HUES48 (cell line): Measurements from ENCODE around the gene PKP3.
A peak's percentile ranks its signal among the peaks of the same experiment; 100 is the strongest.
"Not testable (repeated sequence)": the region's sequence is repeated elsewhere in the genome, so short reads cannot be mapped to it uniquely, and the experiment has no call there.

Experiments
- H3K27ac ChIP-seq: one replicate; pipeline ENCODE4 v1.7.0; 2013; ENCODE audit warnings: low read depth, low read length, inconsistent platforms
- H3K27me3 ChIP-seq: 2 replicates; pipeline ENCODE4 v1.6.1; 2013; ENCODE audit warnings: mild to moderate bottlenecking, low read length; ENCODE audit not compliant: control insufficient read depth, insufficient read depth
- H3K36me3 ChIP-seq: 2 replicates; pipeline ENCODE4 v1.6.1; 2013; ENCODE audit warnings: low read length; ENCODE audit not compliant: control insufficient read depth, insufficient read depth
- H3K4me1 ChIP-seq: 2 replicates; pipeline ENCODE4 v1.6.1; 2013; ENCODE audit warnings: mild to moderate bottlenecking, low read length; ENCODE audit not compliant: control insufficient read depth, insufficient read depth
- H3K4me3 ChIP-seq: 2 replicates; pipeline ENCODE4 v1.5.1; 2013; ENCODE audit warnings: mild to moderate bottlenecking, low read depth, low read length
- H3K9ac ChIP-seq: 2 replicates; pipeline ENCODE4 v1.6.1; 2013; ENCODE audit warnings: mild to moderate bottlenecking, low read depth, low read length, moderate library complexity
- H3K9me3 ChIP-seq: 2 replicates; pipeline ENCODE4 v1.6.1; 2013; ENCODE audit warnings: low read length; ENCODE audit not compliant: control insufficient read depth, insufficient read depth

The PKP3 gene

GRCh38 chr11:417652-418342 is 23.8 kb downstream of the PKP3 start:
- H3K4me3 ChIP-seq: peak overlapping the region; percentile 76; the same call in 1 of the 2 replicates
- no peak overlapping the region for H3K9ac ChIP-seq
- H3K4me1 ChIP-seq: peaks cover 11% of the 10 kb centered on the region
- peaks cover 11% of the 10 kb centered on the region; the same call in 1 of the 2 replicates for H3K27me3 ChIP-seq
- no peaks in the 10 kb centered on the region for H3K36me3 ChIP-seq
- H3K27ac ChIP-seq: no peak overlapping the region
- H3K9me3 ChIP-seq: no peaks in the 10 kb centered on the region

GRCh38 chr11:418343-419247 is 24.6 kb downstream of the PKP3 start:
- no peak overlapping the region for H3K4me3 ChIP-seq
- peaks cover 11% of the 10 kb centered on the region; the same call in 1 of the 2 replicates for H3K27me3 ChIP-seq
- H3K36me3 ChIP-seq: no peaks in the 10 kb centered on the region
- peaks cover 11% of the 10 kb centered on the region for H3K4me1 ChIP-seq
- no peaks in the 10 kb centered on the region for H3K9me3 ChIP-seq
- no peak overlapping the region for H3K9ac ChIP-seq
- no peak overlapping the region for H3K27ac ChIP-seq

- no peaks in the 10 kb centered on the region for H3K36me3 ChIP-seq
- no peak overlapping the region for H3K27ac ChIP-seq
- peaks cover 11% of the 10 kb centered on the region; the same call in 1 of the 2 replicates for H3K27me3 ChIP-seq
- no peaks in the 10 kb centered on the region for H3K9me3 ChIP-seq
- peaks cover 11% of the 10 kb centered on the region for H3K4me1 ChIP-seq
- H3K9ac ChIP-seq: no peak overlapping the region
- H3K4me3 ChIP-seq: no peak overlapping the region
Measured at GRCh38 chr11:419248-420005, 25.4 kb downstream of the PKP3 start.

- peaks cover 11% of the 10 kb centered on the region for H3K4me1 ChIP-seq
- no peak overlapping the region for H3K9ac ChIP-seq
- no peaks in the 10 kb centered on the region for H3K36me3 ChIP-seq
- H3K27me3 ChIP-seq: peaks cover 11% of the 10 kb centered on the region; the same call in 1 of the 2 replicates
- no peaks in the 10 kb centered on the region for H3K9me3 ChIP-seq
- no peak overlapping the region for H3K4me3 ChIP-seq
- H3K27ac ChIP-seq: no peak overlapping the region
Measured at GRCh38 chr11:420054-420910, 26.3 kb downstream of the PKP3 start.

- Histone ChIP-seq H3K27me3 (peaks cover 7% of the 10 kb centered on the region; the same call in 1 of the 2 replicates), H3K36me3 (no peaks in the 10 kb centered on the region), H3K9ac (no peak overlapping the region), H3K9me3 (no peaks in the 10 kb centered on the region), H3K4me3 (no peak overlapping the region), H3K4me1 (peaks cover 4% of the 10 kb centered on the region), H3K27ac (no peak overlapping the region)
Measured at GRCh38 chr11:420911-421321, 26.9 kb downstream of the PKP3 start.

- peaks cover 3% of the 10 kb centered on the region; the same call in 1 of the 2 replicates for H3K27me3 ChIP-seq
- H3K9ac ChIP-seq: no peak overlapping the region
- H3K4me1 ChIP-seq: no peaks in the 10 kb centered on the region; the same call in 1 of the 2 replicates
- H3K4me3 ChIP-seq: no peak overlapping the region
- no peaks in the 10 kb centered on the region for H3K36me3 ChIP-seq
- no peaks in the 10 kb centered on the region for H3K9me3 ChIP-seq
- H3K27ac ChIP-seq: no peak overlapping the region
Measured at GRCh38 chr11:422249-422656, 28.2 kb downstream of the PKP3 start.

GRCh38 chr11:424232-424631 is 30.2 kb downstream of the PKP3 start:
- Histone ChIP-seq H3K9ac (no peak overlapping the region), H3K4me1 (no peaks in the 10 kb centered on the region), H3K36me3 (no peaks in the 10 kb centered on the region), H3K27ac (no peak overlapping the region), H3K27me3 (no peaks in the 10 kb centered on the region; the same call in 1 of the 2 replicates), H3K4me3 (no peak overlapping the region), H3K9me3 (no peaks in the 10 kb centered on the region)

- H3K9ac ChIP-seq, H3K4me3 ChIP-seq, H3K9me3 ChIP-seq, H3K4me1 ChIP-seq, H3K27ac ChIP-seq, H3K36me3 ChIP-seq, H3K27me3 ChIP-seq: not testable (repeated sequence)
Measured at GRCh38 chr11:424766-425165, 30.8 kb downstream of the PKP3 start.

- H3K9me3 ChIP-seq: no peaks in the 10 kb centered on the region
- H3K27me3 ChIP-seq: no peaks in the 10 kb centered on the region; the same call in 1 of the 2 replicates
- no peak overlapping the region for H3K4me3 ChIP-seq
- no peak overlapping the region for H3K27ac ChIP-seq
- no peaks in the 10 kb centered on the region for H3K36me3 ChIP-seq
- no peak overlapping the region for H3K9ac ChIP-seq
- H3K4me1 ChIP-seq: no peaks in the 10 kb centered on the region
Measured at GRCh38 chr11:425301-425700, 31.3 kb downstream of the PKP3 start.

- no peak overlapping the region for H3K4me3 ChIP-seq
- no peak overlapping the region for H3K9ac ChIP-seq
- no peaks in the 10 kb centered on the region for H3K36me3 ChIP-seq
- no peaks in the 10 kb centered on the region for H3K9me3 ChIP-seq
- H3K27me3 ChIP-seq: no peaks in the 10 kb centered on the region; the same call in 1 of the 2 replicates
- no peaks in the 10 kb centered on the region for H3K4me1 ChIP-seq
- no peak overlapping the region for H3K27ac ChIP-seq
Measured at GRCh38 chr11:426851-427250, 32.8 kb downstream of the PKP3 start.
